ENCODE results near the gene ARHGEF25. TPM values are rescaled to one million over a fixed set of nuclear protein-coding genes. Genes with fewer than 3 reads are reported as not detected.

The ARHGEF25 gene
- total and polyA plus RNA-seq, 2 of the 13 experiments (the other 11 are each of a cell fraction or from before 2014, with no cell fraction given): 11.5 to 12.5 TPM

DNA sequence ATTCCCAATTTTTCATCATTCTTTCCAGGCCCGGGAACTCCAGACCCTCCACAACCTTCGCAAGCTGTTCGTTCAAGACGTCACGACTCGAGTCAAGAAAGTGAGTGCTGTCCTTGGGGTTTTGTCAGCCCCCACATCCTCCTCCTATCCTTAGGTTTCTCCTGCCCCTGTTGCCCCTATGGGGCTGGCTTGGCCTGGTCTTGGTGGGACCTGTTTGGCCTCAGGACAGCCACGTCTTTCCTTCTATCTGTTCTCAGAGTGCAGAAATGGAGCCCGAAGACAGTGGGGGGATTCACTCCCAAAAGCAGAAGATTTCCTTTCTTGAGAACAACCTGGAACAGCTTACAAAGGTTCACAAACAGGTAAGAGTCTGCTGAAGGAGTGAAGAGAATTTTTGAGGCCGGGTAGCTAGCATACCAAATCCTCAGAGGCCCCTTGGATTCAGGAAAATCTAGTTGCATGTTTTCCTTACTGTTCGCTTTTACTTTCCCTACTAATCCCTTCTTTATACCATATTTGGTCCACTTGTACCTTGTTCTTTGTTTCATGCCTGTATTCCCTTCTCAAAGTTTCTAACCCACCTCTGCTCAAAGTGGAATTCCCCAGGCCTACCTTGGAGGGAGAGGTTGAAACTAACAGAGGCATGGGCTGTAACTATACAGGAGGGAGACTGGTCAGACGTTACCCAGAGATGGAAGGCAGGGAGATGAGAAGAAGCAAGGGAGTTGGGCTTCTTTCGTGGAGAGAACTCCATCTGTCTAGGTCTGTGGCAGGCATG, 33.1 kb upstream of the ARHGEF25 start:
- BruUV-seq (replicated peaks): no TSS peak
- WGBS (ENCODE audit: low lambda C conversion rate): 96% methylated on average over 12 of the region's 12 CpGs
- no peak for TF ChIP-seq ZNF12 (CRISPR knock-in tag; IDR thresholded peaks at IDR 0.05)
- no peak for TF ChIP-seq RARA (CRISPR knock-in tag; IDR thresholded peaks at IDR 0.05)
- no peak for TF ChIP-seq KAT2B (IDR thresholded peaks at IDR 0.05; ENCODE audit: borderline replicate concordance, low read depth, low read length)
- TF ChIP-seq ZBTB25 (CRISPR knock-in tag; IDR thresholded peaks at IDR 0.05): no peak
- TF ChIP-seq ZNF777 (CRISPR knock-in tag; IDR thresholded peaks at IDR 0.05): no peak
- no peak for TF ChIP-seq GTF2F1 (IDR thresholded peaks at IDR 0.05; ENCODE audit: low read length)
- no peak for TF ChIP-seq SMAD3 (CRISPR knock-in tag; IDR thresholded peaks at IDR 0.05)
- no peak for TF ChIP-seq MEIS2 (CRISPR knock-in tag; IDR thresholded peaks at IDR 0.05)
- TF ChIP-seq ZNF776 (CRISPR knock-in tag; IDR thresholded peaks at IDR 0.05): no peak
- no peak for TF ChIP-seq ZNF772 (CRISPR knock-in tag; IDR thresholded peaks at IDR 0.05)
- TF ChIP-seq ZNF264 (CRISPR knock-in tag; IDR thresholded peaks at IDR 0.05): no peak
- TF ChIP-seq PAX8 (CRISPR knock-in tag; IDR thresholded peaks at IDR 0.05; ENCODE audit: borderline replicate concordance): no peak
- TF ChIP-seq ZHX2 (IDR thresholded peaks at IDR 0.05; ENCODE audit: low read depth): no peak
- TF ChIP-seq ZHX2 (CRISPR knock-in tag; IDR thresholded peaks at IDR 0.05; ENCODE audit: borderline replicate concordance): no peak
- no peak for TF ChIP-seq SMAD1 (CRISPR knock-in tag; IDR thresholded peaks at IDR 0.05; ENCODE audit: borderline replicate concordance, low read depth)
- TF ChIP-seq TOE1 (CRISPR knock-in tag; IDR thresholded peaks at IDR 0.05): no peak

More for the DNA sequence above, 33.1 kb upstream of the ARHGEF25 start:
- peak overlapping the region; percentile 90; the same call in 1 of the 2 replicates for H3K4me2 ChIP-seq (ENCODE audit: low read depth, low read length)
- H2AFZ ChIP-seq (ENCODE audit: low read length): no peak overlapping the region
- ChIA-PET POLR2A (interaction anchor here (3.7 to 4.4 kb wide), 3 partner anchors 13 to 58 kb away, joined by 26 to 40 read pairs (median 35); partner anchors contain the start of genes DDIT3 and PIP4K2C), CTCF (ENCODE audit: low intra/inter-chr PET ratio, low total read pairs) (no interaction called here)
- H3K79me2 ChIP-seq (ENCODE audit: insufficient read depth, low read length): peaks cover 10% of the 10 kb centered on the region
- in situ Hi-C loops (cut with HindIII; ENCODE audit: extremely low pct_ligation_motif_present, low pct_unique_long_range_greater_than_20kb): no loop called here
- peak overlapping the region; percentile 99 for H3K27ac ChIP-seq (ENCODE audit: extremely low read length, insufficient read depth, low read length)
- intact Hi-C loops (cut with micrococcal nuclease; ENCODE audit: unreplicated experiment): no loop called here
- H3K36me3 ChIP-seq (replicated peaks in 1 of 2; ENCODE audit: control insufficient read depth in 1 of 2, insufficient read depth in 2 of 2, low read length in 2 of 2): peaks cover 2 to 18% of the 10 kb centered on the region in 2 experiments; a peak in 3 of 5 replicates
- H3K9ac ChIP-seq (ENCODE audit: insufficient read depth, low read depth, low read length): 0 out of 2 replicates have a peak overlapping the region, but pooled peaks have one; percentile 72
- H4K20me1 ChIP-seq (ENCODE audit: insufficient read depth, low read length): no peaks in the 10 kb centered on the region
- H3K27me3 ChIP-seq (ENCODE audit: control insufficient read depth in 1 of 2, insufficient read depth in 2 of 2, low read length in 2 of 2): no peaks in the 10 kb centered on the region
- no peak overlapping the region; a peak in 1 of 6 replicates for H3K4me3 ChIP-seq (replicated peaks in 1 of 3; ENCODE audit: insufficient read depth in 1 of 3, low read depth in 2 of 3, low read length in 3 of 3)
- H3K4me1 ChIP-seq (ENCODE audit: insufficient read depth, low read length): peaks cover 86% of the 10 kb centered on the region
- no peaks in the 10 kb centered on the region for H3K9me3 ChIP-seq (ENCODE audit: low read length)
- no peak for FAIRE-seq
- ATAC-seq: no peak
- DNase-seq (ENCODE audit: low spot score): no peak
